Natural killer cell (primary cell): ENCODE data around the gene OSM. TPM values are rescaled to one million over a fixed set of nuclear protein-coding genes. Genes with fewer than 3 reads are reported as not detected.

Source experiments
- ATAC-seq, 3 donors: fragments of 150-1000 bp in 2 of 3; fragments of 200-7000 bp in 1 of 3; cut with Tn5 transposase; 1 replicate in 1 of 3; 2 replicates in 2 of 3; pipeline ENCODE4 v1.10.0; 2021; ENCODE audit warnings: mild to moderate bottlenecking in 2 of 3, moderate library complexity in 2 of 3
- DNase-seq, 2 donors: peaks; one replicate each; pipeline versions ENCODE4 v3.0.0 to v3.0.0-alpha.2; 2013 to 2021; ENCODE audit warnings: mixed read lengths in 1 of 2
- H3K27ac ChIP-seq: one replicate; pipeline ENCODE4 v1.5.1; 2013; ENCODE audit warnings: mild to moderate bottlenecking, low read length
- H3K27me3 ChIP-seq: one replicate; pipeline ENCODE4 v1.6.1; 2013; ENCODE audit warnings: low read length; ENCODE audit not compliant: control insufficient read depth, insufficient read depth
- H3K36me3 ChIP-seq: one replicate; pipeline ENCODE4 v1.6.1; 2013; ENCODE audit warnings: low read length; ENCODE audit not compliant: control insufficient read depth, insufficient read depth
- H3K4me1 ChIP-seq: one replicate; pipeline ENCODE4 v1.6.1; 2013; ENCODE audit warnings: low read length; ENCODE audit not compliant: control insufficient read depth, insufficient read depth
- H3K4me3 ChIP-seq: one replicate; pipeline ENCODE4 v1.5.1; 2013; ENCODE audit warnings: low read length
- H3K9me3 ChIP-seq: one replicate; pipeline ENCODE4 v1.6.1; 2013; ENCODE audit warnings: low read length; ENCODE audit not compliant: control insufficient read depth, insufficient read depth
- H3K27ac Mint-ChIP-seq, 2 donors: one replicate each; pipeline ENCODE4 v1.8.0; 2022; ENCODE audit warnings: mild to moderate bottlenecking in 2 of 2, mixed read lengths in 2 of 2, moderate library complexity in 1 of 2
- H3K27me3 Mint-ChIP-seq, 2 donors: one replicate each; pipeline ENCODE4 v1.8.0; 2022; ENCODE audit warnings: low read depth in 2 of 2, mixed read lengths in 2 of 2
- H3K36me3 Mint-ChIP-seq: one replicate; pipeline ENCODE4 v1.8.0; 2022; ENCODE audit warnings: mixed read lengths
- H3K4me1 Mint-ChIP-seq, 2 donors: one replicate each; pipeline ENCODE4 v1.8.0; 2022; ENCODE audit warnings: mixed read lengths in 2 of 2
- H3K4me3 Mint-ChIP-seq: one replicate; pipeline ENCODE4 v1.8.0; 2022; ENCODE audit warnings: mild to moderate bottlenecking, moderate library complexity, mixed read lengths
- H3K9me3 Mint-ChIP-seq, 2 donors: one replicate each; pipeline ENCODE4 v1.8.0; 2022; ENCODE audit warnings: mixed read lengths in 2 of 2
- CTCF ChIP-seq: fragments of 200-600 bp; IDR thresholded peaks from one replicate; pipeline ENCODE4 v1.8.0; 2022; ENCODE audit warnings: antibody characterized with exemption
- WGBS: methylation state at CpG from one replicate; pipeline ENCODE4 v1.1.7; 2013; ENCODE audit warnings: missing lambda C conversion rate; ENCODE audit not compliant: insufficient coverage; 5-methylcytosine and 5-hydroxymethylcytosine counted together
- intact Hi-C: fragments of 100-400 bp; cut with micrococcal nuclease; formaldehyde crosslinking; loops from one replicate; pipeline ENCODE4 v1.14.2; 2022
- total RNA-seq, 4 donors: library from RNA; stranded (reverse); fragments of 120-200 nt in 1 of 4; gene quantifications; one replicate each; pipeline versions ENCODE4 v1.2.3 to v1.2.4, GENCODE V29; 2013 to 2022

Gene OSM
- total RNA-seq, 3 donors from 2014 or later (not counting 1 experiment from before 2014, with no cell fraction given): 17.4 to 142 (median 18.1) TPM

GRCh38 chr22:30297276-30297990, 30.8 kb upstream of the OSM start:
- H3K9me3 Mint-ChIP-seq: no peaks in the 10 kb centered on the region
- no peak overlapping the region for H3K27ac ChIP-seq
- no peak for TF ChIP-seq CTCF
- no peak overlapping the region for H3K27ac Mint-ChIP-seq
- H3K4me1 Mint-ChIP-seq: peaks cover 13 to 17% of the 10 kb centered on the region in 2 donors
- peaks cover 72% of the 10 kb centered on the region for H3K36me3 ChIP-seq
- no peak overlapping the region for H3K4me3 Mint-ChIP-seq
- intact Hi-C loops: no loop called here
- peaks cover 20% of the 10 kb centered on the region for H3K4me1 ChIP-seq
- ATAC-seq (no peak), DNase-seq (no peak)
- WGBS: 86% methylated on average over 11 of the region's 11 CpGs
- no peaks in the 10 kb centered on the region for H3K36me3 Mint-ChIP-seq
- no peak overlapping the region for H3K4me3 ChIP-seq
- H3K27me3 Mint-ChIP-seq: no peaks in the 10 kb centered on the region
- H3K9me3 ChIP-seq: no peaks in the 10 kb centered on the region
- no peaks in the 10 kb centered on the region for H3K27me3 ChIP-seq

GRCh38 chr22:30296833-30297232, 30.2 kb upstream of the OSM start:
- intact Hi-C loops: no loop called here
- Mint-ChIP-seq H3K27ac (no peak overlapping the region), H3K4me3 (no peak overlapping the region), H3K36me3 (no peaks in the 10 kb centered on the region), H3K4me1 (peaks cover 9 to 12% of the 10 kb centered on the region in 2 donors), H3K27me3 (no peaks in the 10 kb centered on the region), H3K9me3 (no peaks in the 10 kb centered on the region)
- no peak for TF ChIP-seq CTCF
- peaks cover 14% of the 10 kb centered on the region for H3K4me1 ChIP-seq
- no peaks in the 10 kb centered on the region for H3K9me3 ChIP-seq
- ATAC-seq (no peak), DNase-seq (no peak)
- H3K27me3 ChIP-seq: no peaks in the 10 kb centered on the region
- H3K4me3 ChIP-seq: no peak overlapping the region
- H3K27ac ChIP-seq: no peak overlapping the region
- peaks cover 76% of the 10 kb centered on the region for H3K36me3 ChIP-seq
- 96% methylated on average over 3 of the region's 3 CpGs for WGBS

GRCh38 chr22:30296324-30296723, 29.7 kb upstream of the OSM start:
- H3K27ac ChIP-seq: no peak overlapping the region
- peak in 1 of 2 donors; percentile 48 for DNase-seq
- H3K4me1 Mint-ChIP-seq: peaks cover 4 to 11% of the 10 kb centered on the region in 2 donors
- H3K36me3 Mint-ChIP-seq: no peaks in the 10 kb centered on the region
- H3K4me3 ChIP-seq: no peak overlapping the region
- no peaks in the 10 kb centered on the region for H3K27me3 ChIP-seq
- peaks cover 9% of the 10 kb centered on the region for H3K4me1 ChIP-seq
- 71% methylated on average over 4 of the region's 4 CpGs for WGBS
- intact Hi-C loops: no loop called here
- H3K9me3 Mint-ChIP-seq: no peaks in the 10 kb centered on the region
- no peak for TF ChIP-seq CTCF
- ATAC-seq: no peak
- no peaks in the 10 kb centered on the region for H3K9me3 ChIP-seq
- no peak overlapping the region for H3K4me3 Mint-ChIP-seq
- H3K27me3 Mint-ChIP-seq: no peaks in the 10 kb centered on the region
- no peak overlapping the region for H3K27ac Mint-ChIP-seq
- H3K36me3 ChIP-seq: peaks cover 74% of the 10 kb centered on the region

- H3K27ac Mint-ChIP-seq: no peak overlapping the region
Observed at GRCh38 chr22:30295576-30295975, 28.9 kb upstream of the OSM start.

More at GRCh38 chr22:30295576-30295975, 28.9 kb upstream of the OSM start:
- 88% methylated on average over 7 of the region's 7 CpGs for WGBS
- Mint-ChIP-seq H3K27me3 (no peaks in the 10 kb centered on the region), H3K4me3 (no peak overlapping the region), H3K9me3 (no peaks in the 10 kb centered on the region), H3K36me3 (no peaks in the 10 kb centered on the region), H3K4me1 (peaks cover 0 to 8% of the 10 kb centered on the region in 2 donors)
- H3K27me3 ChIP-seq: no peaks in the 10 kb centered on the region
- H3K27ac ChIP-seq: no peak overlapping the region
- no peak for ATAC-seq
- intact Hi-C loops: no loop called here
- TF ChIP-seq CTCF: no peak
- peaks cover 7% of the 10 kb centered on the region for H3K4me1 ChIP-seq
- H3K9me3 ChIP-seq: no peaks in the 10 kb centered on the region
- no peak overlapping the region for H3K4me3 ChIP-seq
- no peak for DNase-seq
- H3K36me3 ChIP-seq: peaks cover 70% of the 10 kb centered on the region
